Measurements from ENCODE around the gene KRTAP4-3.
"Not testable (repeated sequence)": the region's sequence is repeated elsewhere in the genome, so short reads cannot be mapped to it uniquely, and the experiment has no call there.

The KRTAP4-3 gene

DNA sequence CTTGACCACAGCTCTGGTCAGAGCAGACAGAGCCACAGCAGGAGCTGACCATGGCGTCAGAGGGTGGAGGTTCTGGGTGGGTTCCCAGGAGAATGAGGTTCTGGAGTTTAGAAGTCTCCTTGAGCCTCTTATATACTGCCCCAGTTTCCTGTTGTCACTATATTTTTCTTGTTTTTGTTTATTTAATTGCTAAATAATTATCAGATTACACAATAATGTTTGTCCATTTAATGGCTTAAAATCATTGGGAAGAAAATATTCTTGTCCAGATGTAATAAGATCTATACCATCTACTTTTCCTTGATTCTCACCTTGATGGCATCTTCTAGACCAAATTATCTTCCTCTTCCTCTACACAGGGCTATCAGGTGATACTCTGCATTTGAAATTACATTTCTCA is at the start of gene KRTAP4-3:
TSS of gene KRTAP4-3 (minus strand) at position 101 of the 400 bp plus-strand sequence. CDS start at position 52, 49 bp downstream.
- Mint-ChIP-seq H3K4me3 (no peak within 1 kb of the TSS), H3K9me3 (ENCODE audit: low read depth) (no peaks in the 10 kb centered on the region), H3K27ac (no peak within 1 kb of the TSS), H3K4me1 (ENCODE audit: low read depth) (no peaks in the 10 kb centered on the region), H3K36me3 (no peaks in the 10 kb centered on the region), H3K27me3 (no peaks in the 10 kb centered on the region)

DNA sequence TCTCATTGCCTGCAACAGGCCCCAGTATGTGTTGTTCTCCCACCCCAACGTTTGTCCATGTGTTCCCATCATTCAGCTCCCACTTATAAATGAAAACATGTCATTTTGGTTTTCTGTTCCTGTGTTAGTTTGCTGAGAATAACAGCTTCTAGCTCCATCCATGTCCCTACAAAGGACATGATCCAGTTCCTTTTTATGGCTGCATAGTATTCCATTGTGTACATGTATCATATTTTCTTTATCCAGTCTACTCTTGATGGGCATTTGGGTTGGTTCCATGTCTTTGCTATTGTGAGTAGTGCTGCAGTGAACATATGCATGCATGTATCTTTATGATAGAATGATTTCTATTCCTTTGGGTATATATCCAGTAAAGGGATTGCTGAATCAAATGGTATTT is 47.7 kb upstream of the KRTAP4-3 start:
- Mint-ChIP-seq H3K4me1 (ENCODE audit: low read depth) (peaks cover 11% of the 10 kb centered on the region), H3K27me3 (peaks cover 4% of the 10 kb centered on the region)

GRCh38 chr17:41212524-41213169 is 44.6 kb upstream of the KRTAP4-3 start:
- H3K27me3 Mint-ChIP-seq, result peaks cover 4% of the 10 kb centered on the region
- H3K36me3 Mint-ChIP-seq, result no peaks in the 10 kb centered on the region
- H3K9me3 Mint-ChIP-seq (ENCODE audit: low read depth), result no peaks in the 10 kb centered on the region
- H3K27ac Mint-ChIP-seq, result no peak overlapping the region
- no peak overlapping the region for H3K4me3 Mint-ChIP-seq
- H3K4me1 Mint-ChIP-seq (ENCODE audit: low read depth), result peaks cover 11% of the 10 kb centered on the region

More for the DNA sequence above, 47.7 kb upstream of the KRTAP4-3 start:
- Mint-ChIP-seq H3K27ac (no peak overlapping the region), H3K4me3 (no peak overlapping the region), H3K9me3 (ENCODE audit: low read depth) (no peaks in the 10 kb centered on the region), H3K36me3 (peaks cover 2% of the 10 kb centered on the region)

GRCh38 chr17:41211845-41212466 is 43.9 kb upstream of the KRTAP4-3 start:
- H3K27ac Mint-ChIP-seq, result no peak overlapping the region
- peaks cover 11% of the 10 kb centered on the region for H3K4me1 Mint-ChIP-seq (ENCODE audit: low read depth)
- H3K36me3 Mint-ChIP-seq, result no peaks in the 10 kb centered on the region
- H3K4me3 Mint-ChIP-seq, result no peak overlapping the region
- H3K9me3 Mint-ChIP-seq (ENCODE audit: low read depth), result no peaks in the 10 kb centered on the region
- H3K27me3 Mint-ChIP-seq, result peaks cover 4% of the 10 kb centered on the region

DNA sequence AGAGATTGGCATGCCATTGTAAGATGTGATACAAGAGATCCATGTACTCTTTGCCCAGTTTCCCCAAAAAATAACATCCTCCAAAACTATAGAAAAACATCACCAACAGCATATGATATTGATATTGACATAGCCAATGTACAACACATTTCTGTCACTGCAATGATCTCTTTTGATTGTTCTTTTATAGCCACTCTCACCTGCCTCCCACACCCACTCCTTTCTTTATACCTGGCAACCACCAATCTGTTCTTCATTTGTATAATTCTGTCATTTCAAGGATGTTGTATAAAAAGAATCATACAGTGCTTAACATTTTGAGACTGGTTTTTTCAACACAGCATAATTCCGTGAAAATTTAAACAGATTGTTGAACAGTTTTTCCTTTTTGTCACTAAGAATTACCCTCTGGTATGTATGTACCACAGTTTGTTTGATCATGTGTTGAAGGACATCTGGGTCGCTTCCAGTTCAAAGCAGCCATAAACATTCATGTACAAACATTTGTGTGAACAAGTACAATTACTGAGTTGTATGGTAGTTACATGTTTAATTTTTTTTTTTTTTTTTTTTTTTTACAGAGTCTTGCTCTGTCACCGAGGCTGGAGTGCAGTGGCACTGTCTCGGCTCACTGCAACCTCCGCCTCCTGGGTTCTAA is 31.5 kb upstream of the KRTAP4-3 start:
- Mint-ChIP-seq H3K36me3 (no peaks in the 10 kb centered on the region), H3K27me3 (no peaks in the 10 kb centered on the region), H3K9me3 (ENCODE audit: low read depth) (peaks cover 5% of the 10 kb centered on the region)

DNA sequence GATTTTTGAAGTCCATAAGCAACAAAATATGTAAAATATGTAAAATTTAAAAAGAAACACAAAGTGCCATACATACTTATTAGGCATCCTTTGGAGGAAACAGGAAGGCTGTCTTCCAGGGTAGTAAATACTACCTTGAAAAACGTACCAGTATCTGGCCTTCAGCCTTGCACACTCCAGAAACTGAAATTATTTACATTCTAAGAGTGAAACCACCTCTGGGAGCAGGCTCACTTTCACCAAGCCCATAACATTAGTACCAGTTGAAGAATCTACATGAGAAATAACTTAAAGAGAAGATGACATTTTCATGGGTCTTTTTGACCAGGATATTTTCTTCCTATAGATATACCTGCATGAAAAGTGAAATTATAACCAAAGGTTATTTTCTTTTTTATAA is 28.0 kb upstream of the KRTAP4-3 start:
- Mint-ChIP-seq H3K9me3 (ENCODE audit: low read depth) (peaks cover 5% of the 10 kb centered on the region), H3K4me1 (ENCODE audit: low read depth) (no peaks in the 10 kb centered on the region), H3K4me3 (no peak overlapping the region), H3K36me3 (no peaks in the 10 kb centered on the region), H3K27me3 (no peaks in the 10 kb centered on the region), H3K27ac (no peak overlapping the region)

More for the DNA sequence above, 31.5 kb upstream of the KRTAP4-3 start:
- Mint-ChIP-seq H3K4me3 (no peak overlapping the region), H3K27ac (no peak overlapping the region), H3K4me1 (ENCODE audit: low read depth) (no peaks in the 10 kb centered on the region)

DNA sequence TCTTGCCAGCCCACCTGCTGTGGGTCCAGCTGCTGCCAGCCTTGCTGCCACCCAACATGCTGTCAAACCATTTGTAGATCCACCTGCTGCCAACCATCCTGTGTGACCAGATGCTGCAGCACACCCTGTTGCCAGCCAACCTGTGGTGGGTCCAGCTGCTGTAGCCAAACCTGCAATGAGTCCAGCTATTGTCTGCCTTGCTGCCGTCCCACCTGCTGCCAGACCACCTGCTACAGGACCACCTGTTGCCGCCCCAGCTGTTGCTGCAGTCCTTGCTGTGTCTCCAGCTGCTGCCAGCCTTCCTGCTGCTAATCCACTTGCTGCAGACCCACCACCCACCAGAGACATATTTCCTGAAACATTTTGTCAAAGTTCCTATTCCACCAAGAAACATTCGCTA is 22.3 kb upstream of the KRTAP4-3 start:
- Mint-ChIP-seq H3K36me3 (no peaks in the 10 kb centered on the region), H3K27ac (no peak overlapping the region), H3K4me3 (no peak overlapping the region), H3K27me3 (peaks cover 2% of the 10 kb centered on the region), H3K4me1 (ENCODE audit: low read depth) (no peaks in the 10 kb centered on the region), H3K9me3 (ENCODE audit: low read depth) (no peaks in the 10 kb centered on the region)

DNA sequence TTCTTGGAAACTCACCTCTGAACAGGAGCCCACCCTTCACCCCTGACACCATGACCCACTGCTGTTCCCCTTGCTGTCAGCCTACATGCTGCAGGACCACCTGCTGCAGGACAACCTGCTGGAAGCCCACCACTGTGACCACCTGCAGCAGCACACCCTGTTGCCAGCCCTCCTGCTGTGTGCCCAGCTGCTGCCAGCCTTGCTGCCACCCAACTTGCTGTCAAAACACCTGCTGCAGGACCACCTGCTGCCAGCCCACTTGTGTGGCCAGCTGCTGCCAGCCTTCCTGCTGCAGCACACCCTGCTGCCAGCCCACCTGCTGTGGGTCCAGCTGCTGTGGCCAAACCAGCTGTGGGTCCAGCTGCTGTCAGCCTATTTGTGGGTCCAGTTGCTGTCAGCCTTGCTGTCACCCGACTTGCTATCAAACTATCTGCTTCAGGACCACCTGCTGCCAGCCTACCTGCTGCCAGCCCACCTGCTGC is 21.9 kb upstream of the KRTAP4-3 start, which contains the start of gene KRTAP9-1:
TSS of gene KRTAP9-1 (plus strand) at position 51 of the 482 bp plus-strand sequence. CDS start at position 51, 0 bp downstream.
- H3K4me3 Mint-ChIP-seq; H3K9me3 Mint-ChIP-seq (ENCODE audit: low read depth); H3K36me3 Mint-ChIP-seq: not testable (repeated sequence)

GRCh38 chr17:41186872-41187271 is 18.9 kb upstream of the KRTAP4-3 start:
- Mint-ChIP-seq H3K27me3 (peaks cover 4% of the 10 kb centered on the region), H3K27ac (no peak overlapping the region), H3K36me3 (no peaks in the 10 kb centered on the region), H3K4me3 (no peak overlapping the region), H3K9me3 (ENCODE audit: low read depth) (no peaks in the 10 kb centered on the region), H3K4me1 (ENCODE audit: low read depth) (no peaks in the 10 kb centered on the region)

More for the DNA sequence above, 21.9 kb upstream of the KRTAP4-3 start, which contains the start of gene KRTAP9-1:
- H3K4me1 Mint-ChIP-seq (ENCODE audit: low read depth); H3K27me3 Mint-ChIP-seq; H3K27ac Mint-ChIP-seq: not testable (repeated sequence)

DNA sequence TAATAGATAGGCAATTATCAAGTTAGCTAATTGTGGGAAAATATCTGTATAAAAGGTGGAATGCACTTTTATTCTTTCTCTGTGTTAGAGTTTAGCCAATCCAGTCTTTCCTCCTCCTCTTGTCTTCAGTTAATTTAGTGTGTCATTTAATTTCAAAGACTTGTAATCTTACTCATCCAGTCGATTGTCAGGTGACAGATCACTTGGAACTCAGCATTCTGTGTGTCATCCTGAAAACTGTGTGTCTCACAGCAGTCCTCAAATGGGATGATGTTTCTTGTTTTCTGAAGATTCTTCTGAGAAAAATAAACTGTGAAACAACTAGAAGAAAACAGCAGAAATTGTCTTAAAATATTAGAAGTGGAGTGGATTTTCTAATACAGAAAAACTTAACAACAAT is 17.0 kb upstream of the KRTAP4-3 start:
- Mint-ChIP-seq H3K27ac (no peak overlapping the region), H3K4me1 (ENCODE audit: low read depth) (no peaks in the 10 kb centered on the region), H3K9me3 (ENCODE audit: low read depth) (no peaks in the 10 kb centered on the region), H3K27me3 (peaks cover 4% of the 10 kb centered on the region), H3K36me3 (no peaks in the 10 kb centered on the region), H3K4me3 (no peak overlapping the region)

DNA sequence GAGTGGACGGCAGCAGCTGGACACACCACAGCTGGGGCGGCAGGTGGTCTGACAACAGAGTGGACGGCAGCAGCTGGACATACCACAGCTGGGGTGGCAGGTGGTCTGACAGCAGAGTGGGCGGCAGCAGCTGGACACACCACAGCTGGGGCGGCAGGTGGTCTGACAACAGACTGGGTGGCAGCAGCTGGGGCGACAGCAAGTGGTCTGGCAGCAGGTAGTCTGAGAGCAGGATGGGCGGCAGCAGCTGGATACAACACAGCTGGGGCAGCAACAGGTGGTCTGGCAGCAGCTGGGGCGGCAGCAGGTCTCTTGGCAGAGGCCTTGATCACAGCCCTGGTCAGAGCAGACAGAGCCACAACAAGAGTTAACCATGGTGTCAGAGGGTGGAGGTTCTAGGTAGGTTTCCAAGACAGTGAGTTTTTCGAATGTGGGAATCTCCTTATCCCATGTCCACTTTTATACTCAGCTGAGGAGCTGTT is 16.5 kb upstream of the KRTAP4-3 start, which contains the start of gene KRTAP4-1:
TSS of gene KRTAP4-1 (minus strand) at position 432 of the 482 bp plus-strand sequence. CDS start at position 375, 57 bp downstream.
- H3K27me3 Mint-ChIP-seq, result peaks cover 4% of the 10 kb centered on the region
- no peak within 1 kb of the TSS for H3K27ac Mint-ChIP-seq
- no peak within 1 kb of the TSS for H3K4me3 Mint-ChIP-seq
- H3K9me3 Mint-ChIP-seq (ENCODE audit: low read depth), result no peaks in the 10 kb centered on the region
- no peaks in the 10 kb centered on the region for H3K36me3 Mint-ChIP-seq
- no peaks in the 10 kb centered on the region for H3K4me1 Mint-ChIP-seq (ENCODE audit: low read depth)

GRCh38 chr17:41178843-41179616 is 11.0 kb upstream of the KRTAP4-3 start:
- Mint-ChIP-seq H3K27me3 (no peaks in the 10 kb centered on the region), H3K9me3 (ENCODE audit: low read depth) (no peaks in the 10 kb centered on the region), H3K36me3 (no peaks in the 10 kb centered on the region), H3K4me1 (ENCODE audit: low read depth) (no peaks in the 10 kb centered on the region), H3K4me3 (no peak overlapping the region), H3K27ac (no peak overlapping the region)

GRCh38 chr17:41178341-41178740 is 10.3 kb upstream of the KRTAP4-3 start:
- Mint-ChIP-seq H3K4me3 (no peak overlapping the region), H3K9me3 (ENCODE audit: low read depth) (no peaks in the 10 kb centered on the region), H3K27me3 (no peaks in the 10 kb centered on the region), H3K27ac (no peak overlapping the region), H3K36me3 (no peaks in the 10 kb centered on the region), H3K4me1 (ENCODE audit: low read depth) (peaks cover 1% of the 10 kb centered on the region)

DNA sequence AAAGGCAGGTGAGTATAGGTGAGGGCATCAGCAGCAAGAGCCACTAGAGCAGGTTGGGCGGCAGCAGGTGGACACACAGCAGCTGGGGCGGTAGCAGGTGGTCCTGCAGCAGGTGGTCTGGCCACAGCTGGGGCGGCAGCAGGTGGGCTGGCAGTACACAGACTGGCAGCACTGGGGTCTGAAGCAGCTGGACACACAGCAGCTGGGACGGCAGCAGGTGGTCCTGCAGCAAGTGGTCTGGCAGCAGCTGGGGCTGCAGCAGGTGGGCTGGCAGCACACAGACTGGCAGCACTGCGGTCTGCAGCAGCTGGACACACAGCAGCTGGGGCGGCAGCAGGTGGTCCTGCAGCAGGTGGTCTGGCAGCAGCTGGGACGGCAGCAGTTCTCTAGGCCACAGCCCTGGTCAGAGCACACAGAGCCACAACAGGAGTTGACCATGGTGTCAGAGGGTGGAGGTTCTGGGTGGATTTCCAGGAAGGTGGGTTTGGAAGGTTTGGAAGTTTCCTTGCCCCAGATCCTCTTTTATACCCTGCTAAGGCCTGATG is 9.8 kb upstream of the KRTAP4-3 start, which contains the start of gene KRTAP4-2:
TSS of gene KRTAP4-2 (minus strand) at position 495 of the 545 bp plus-strand sequence. CDS start at position 438, 57 bp downstream.
- H3K4me1 Mint-ChIP-seq (ENCODE audit: low read depth), result peaks cover 2% of the 10 kb centered on the region
- H3K36me3 Mint-ChIP-seq, result no peaks in the 10 kb centered on the region
- no peaks in the 10 kb centered on the region for H3K27me3 Mint-ChIP-seq
- no peaks in the 10 kb centered on the region for H3K9me3 Mint-ChIP-seq (ENCODE audit: low read depth)
- H3K4me3 Mint-ChIP-seq, result no peak within 1 kb of the TSS
- no peak within 1 kb of the TSS for H3K27ac Mint-ChIP-seq

Measured in activated naive CD8-positive, alpha-beta T cell (primary cell).